ENCODE measurements around the gene CFL1.

- TF ChIP-seq CTCF (conservative IDR thresholded peaks at IDR 0.05; ENCODE audit: low read depth, low read length) (no peak), MAFK (IDR thresholded peaks at IDR 0.05; ENCODE audit: low read depth, low read length) (no peak), POLR2A (IDR thresholded peaks at IDR 0.05; ENCODE audit: low read depth, low read length) (no peak), MXI1 (IDR thresholded peaks at IDR 0.05; ENCODE audit: borderline replicate concordance, low read depth, low read length) (no peak), RCOR1 (IDR thresholded peaks at IDR 0.05; ENCODE audit: insufficient replicate concordance, low read length) (no peak), SMC3 (IDR thresholded peaks at IDR 0.05; ENCODE audit: low read depth, low read length) (no peak), NFE2L2 (IDR thresholded peaks at IDR 0.05; ENCODE audit: low read depth, low read length) (no peak), ELK1 (IDR thresholded peaks at IDR 0.05; ENCODE audit: borderline replicate concordance, low read depth, low read length) (no peak), FOS (IDR thresholded peaks at IDR 0.05; ENCODE audit: low read depth, low read length) (no peak), RFX5 (IDR thresholded peaks at IDR 0.05; ENCODE audit: low read depth, low read length) (no peak), RAD21 (IDR thresholded peaks at IDR 0.05; ENCODE audit: low read length) (no peak), USF2 (IDR thresholded peaks at IDR 0.05; ENCODE audit: low read depth, low read length) (no peak), MAZ (IDR thresholded peaks at IDR 0.05; ENCODE audit: borderline replicate concordance, low read depth, low read length) (no peak), CEBPB (IDR thresholded peaks at IDR 0.05; ENCODE audit: low read depth, low read length) (no peak)
These were observed 14.2 kb downstream of the CFL1 start for GRCh38 chr11:65843811-65844210.
